Sigmoid colon (tissue), 7 donors: ENCODE measurements around the gene LRP1B. TPM values are rescaled to one million over a fixed set of nuclear protein-coding genes. Genes with fewer than 3 reads are reported as not detected.

ENCODE experiments used
- DNase-seq: peaks from one replicate; pipeline ENCODE4 v3.0.0-alpha.2; 2019
- H3K27ac ChIP-seq, 4 donors: fragments of 200-600 bp; sonication (generic); one replicate each; pipeline ENCODE4 v1.5.1; 2016 to 2019; ENCODE audit warnings: mild to moderate bottlenecking in 1 of 4
- H3K27me3 ChIP-seq, 3 donors: fragments of 200-600 bp; sonication (generic); one replicate each; pipeline ENCODE4 v1.5.1; 2019; ENCODE audit warnings: mild to moderate bottlenecking in 1 of 3
- H3K36me3 ChIP-seq, 4 donors: fragments of 200-600 bp; sonication (generic); one replicate each; pipeline ENCODE4 v1.5.1; 2016 to 2019
- H3K4me1 ChIP-seq, 4 donors: fragments of 200-600 bp; sonication (generic); one replicate each; pipeline ENCODE4 v1.5.1; 2017 to 2019
- H3K4me3 ChIP-seq, 4 donors: fragments of 200-600 bp; sonication (generic); one replicate each; pipeline ENCODE4 v1.5.1; 2017 to 2019; ENCODE audit warnings: mild to moderate bottlenecking in 2 of 4, moderate library complexity in 1 of 4
- H3K9me3 ChIP-seq, 4 donors: fragments of 200-600 bp in 3 of 4; sonication (generic) in 3 of 4; one replicate each; pipeline versions ENCODE4 v1.5.1 to v1.6.1; 2013 to 2019
- CTCF ChIP-seq, 4 experiments: fragments of 450-650 bp in 3 of 4; fragments of 200-600 bp in 1 of 4; IDR thresholded peaks; one replicate each; pipeline ENCODE4 v1.5.1; 2016 to 2019; ENCODE audit warnings: antibody characterized with exemption in 4 of 4, mild to moderate bottlenecking in 3 of 4, moderate library complexity in 2 of 4
- EP300 ChIP-seq, 4 donors: sonication (generic); formaldehyde crosslinking; IDR thresholded peaks; one replicate each; pipeline ENCODE4 v1.6.1; 2017; ENCODE audit warnings: antibody characterized with exemption in 4 of 4
- POLR2A ChIP-seq, 2 donors: fragments of 450-650 bp; IDR thresholded peaks; one replicate each; pipeline ENCODE4 v1.6.1; 2016; ENCODE audit warnings: antibody characterized with exemption in 2 of 2, mild to moderate bottlenecking in 2 of 2, moderate library complexity in 2 of 2
- POLR2AphosphoS5 ChIP-seq, 4 donors: sonication (generic); formaldehyde crosslinking; IDR thresholded peaks; one replicate each; pipeline ENCODE4 v1.6.1; 2017; ENCODE audit warnings: antibody characterized with exemption in 4 of 4
- WGBS, 2 donors: extraction: QIAGEN DNeasy Blood & Tissue Kit; methylation state at CpG; one replicate each; pipeline ENCODE4 v1.1.7; 2013; 5-methylcytosine and 5-hydroxymethylcytosine counted together
- intact Hi-C: fragments of 100-400 bp; cut with DNase I; formaldehyde crosslinking; loops from one replicate; pipeline ENCODE4 v1.15.1; 2023
- polyA plus RNA-seq, 3 donors: library from polyadenylated mRNA; stranded (reverse); fragments of 200-250 nt; gene quantifications; one replicate each; pipeline ENCODE4 v1.2.3, GENCODE V29; 2013
- total RNA-seq, 4 donors: library from RNA; depleted of rRNA; stranded (reverse); fragments of >200 nt; gene quantifications; one replicate each; pipeline ENCODE4 v1.1.0, GENCODE V29; 2016
- donor health status: healthy with polysubstance abuse.
- donor health status: Bipolar disorder and iron deficiency.
- donor health status: healthy.

Gene LRP1B
- total and polyA plus RNA-seq, 7 donors: 0.06 to 5.1 (median 2.0) TPM; not detected in 1

- no peaks in the 10 kb centered on the region for H3K36me3 ChIP-seq
- 69 to 72% methylated on average over 5 of the region's 5 CpGs for WGBS, 2 donors
- no peak overlapping the region for H3K27ac ChIP-seq
- no peaks in the 10 kb centered on the region for H3K9me3 ChIP-seq
- no peak overlapping the region for H3K4me3 ChIP-seq
- H3K27me3 ChIP-seq: no peaks in the 10 kb centered on the region
- TF ChIP-seq POLR2AphosphoS5 (IDR thresholded peaks at IDR 0.05): no peak
- no peak for TF ChIP-seq EP300 (IDR thresholded peaks at IDR 0.05)
- TF ChIP-seq CTCF (IDR thresholded peaks at IDR 0.05): no peak
- no peak for TF ChIP-seq POLR2A (IDR thresholded peaks at IDR 0.05)
- no peak for DNase-seq
- no peaks in the 10 kb centered on the region for H3K4me1 ChIP-seq
- intact Hi-C loops: no loop called here
These were observed 738.2 kb downstream of the LRP1B start for GRCh38 chr2:141392517-141393213.

- Histone ChIP-seq H3K36me3 (no peaks in the 10 kb centered on the region), H3K27ac (no peak overlapping the region), H3K4me3 (no peak overlapping the region), H3K4me1 (no peaks in the 10 kb centered on the region), H3K27me3 (no peaks in the 10 kb centered on the region), H3K9me3 (no peaks in the 10 kb centered on the region)
- DNase-seq: no peak
- intact Hi-C loops: no loop called here
- no peak for TF ChIP-seq POLR2AphosphoS5 (IDR thresholded peaks at IDR 0.05)
- TF ChIP-seq CTCF (IDR thresholded peaks at IDR 0.05): no peak
- TF ChIP-seq EP300 (IDR thresholded peaks at IDR 0.05): no peak
- TF ChIP-seq POLR2A (IDR thresholded peaks at IDR 0.05): no peak
These were observed 744.6 kb downstream of the LRP1B start for GRCh38 chr2:141386168-141386567.

- 47 to 70% methylated on average over 4 of the region's 4 CpGs for WGBS, 2 donors
- Histone ChIP-seq H3K36me3 (no peaks in the 10 kb centered on the region), H3K9me3 (no peaks in the 10 kb centered on the region), H3K4me3 (no peak overlapping the region), H3K27ac (no peak overlapping the region), H3K4me1 (no peaks in the 10 kb centered on the region), H3K27me3 (no peaks in the 10 kb centered on the region)
- no peak for DNase-seq
- no peak for TF ChIP-seq POLR2AphosphoS5 (IDR thresholded peaks at IDR 0.05)
- no peak for TF ChIP-seq EP300 (IDR thresholded peaks at IDR 0.05)
- TF ChIP-seq CTCF (IDR thresholded peaks at IDR 0.05): no peak
- no peak for TF ChIP-seq POLR2A (IDR thresholded peaks at IDR 0.05)
- intact Hi-C loops: no loop called here
These were observed 746.1 kb downstream of the LRP1B start for GRCh38 chr2:141384676-141385075.

- peaks cover 0 to 1% (median 0%) of the 10 kb centered on the region in 4 donors for H3K9me3 ChIP-seq
- H3K36me3 ChIP-seq: no peaks in the 10 kb centered on the region
- TF ChIP-seq EP300 (IDR thresholded peaks at IDR 0.05) (no peak), POLR2A (IDR thresholded peaks at IDR 0.05) (no peak), CTCF (IDR thresholded peaks at IDR 0.05) (no peak), POLR2AphosphoS5 (IDR thresholded peaks at IDR 0.05) (no peak)
- no peaks in the 10 kb centered on the region for H3K4me1 ChIP-seq
- WGBS, 2 donors: 80 to 93% methylated on average over 1 of the region's 1 CpG
- no peaks in the 10 kb centered on the region for H3K27me3 ChIP-seq
- DNase-seq: no peak
- H3K4me3 ChIP-seq: no peak overlapping the region
- H3K27ac ChIP-seq: no peak overlapping the region
- intact Hi-C loops: no loop called here
These were observed 748.9 kb downstream of the LRP1B start for GRCh38 chr2:141381946-141382345.
